ENCODE data around the gene COQ9. TPM values are rescaled to one million over a fixed set of nuclear protein-coding genes. Genes with fewer than 3 reads are reported as not detected.
"Not testable (repeated sequence)": the region's sequence is repeated elsewhere in the genome, so short reads cannot be mapped to it uniquely, and the experiment has no call there.

COQ9 gene
- total and polyA plus RNA-seq, 2 experiments from 2014 or later: 26.6 to 36.3 TPM

DNA sequence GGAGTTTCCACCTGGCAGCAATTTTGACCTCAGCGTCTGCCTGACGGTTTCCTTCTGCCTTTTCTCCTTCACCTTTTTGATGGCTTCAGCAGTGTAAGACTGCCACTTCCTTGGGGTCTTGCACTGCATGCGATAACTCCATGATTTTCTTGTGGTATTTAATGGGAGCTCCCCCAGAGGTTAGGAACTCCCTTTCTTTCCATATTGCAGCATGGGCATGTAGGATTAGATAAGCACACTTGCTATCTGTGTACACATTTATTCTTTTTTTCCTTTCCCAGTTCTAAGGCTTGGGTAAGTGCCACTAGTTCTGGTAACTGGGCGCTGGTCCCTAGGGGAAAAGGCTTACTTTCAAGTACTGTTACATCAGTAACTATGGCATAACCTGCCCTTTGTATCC, 49.8 kb upstream of the COQ9 start:
- not testable (repeated sequence) for H2AFZ ChIP-seq; H3K4me1 Mint-ChIP-seq; H3K4me1 ChIP-seq (ENCODE audit: insufficient read depth); H4K20me1 ChIP-seq (replicated peaks; ENCODE audit: insufficient read depth); H3K27ac ChIP-seq (ENCODE audit: low read depth); H3K4me2 ChIP-seq; H3K9me3 Mint-ChIP-seq; H3F3A ChIP-seq (replicated peaks; ENCODE audit: low read depth); H3K9me2 ChIP-seq (ENCODE audit: insufficient read depth); H3K27me3 Mint-ChIP-seq (ENCODE audit: insufficient read depth, low read depth, poor library complexity); H3K27me3 ChIP-seq (ENCODE audit: insufficient read depth); H3K4me3 Mint-ChIP-seq; H3K79me2 ChIP-seq (replicated peaks; ENCODE audit: insufficient read depth); H3K4me3 ChIP-seq; H3K36me3 Mint-ChIP-seq (ENCODE audit: low read depth); ATAC-seq; H3K36me3 ChIP-seq (ENCODE audit: insufficient read depth); H3K27ac Mint-ChIP-seq; DNase-seq (ENCODE audit: low spot score)

DNA sequence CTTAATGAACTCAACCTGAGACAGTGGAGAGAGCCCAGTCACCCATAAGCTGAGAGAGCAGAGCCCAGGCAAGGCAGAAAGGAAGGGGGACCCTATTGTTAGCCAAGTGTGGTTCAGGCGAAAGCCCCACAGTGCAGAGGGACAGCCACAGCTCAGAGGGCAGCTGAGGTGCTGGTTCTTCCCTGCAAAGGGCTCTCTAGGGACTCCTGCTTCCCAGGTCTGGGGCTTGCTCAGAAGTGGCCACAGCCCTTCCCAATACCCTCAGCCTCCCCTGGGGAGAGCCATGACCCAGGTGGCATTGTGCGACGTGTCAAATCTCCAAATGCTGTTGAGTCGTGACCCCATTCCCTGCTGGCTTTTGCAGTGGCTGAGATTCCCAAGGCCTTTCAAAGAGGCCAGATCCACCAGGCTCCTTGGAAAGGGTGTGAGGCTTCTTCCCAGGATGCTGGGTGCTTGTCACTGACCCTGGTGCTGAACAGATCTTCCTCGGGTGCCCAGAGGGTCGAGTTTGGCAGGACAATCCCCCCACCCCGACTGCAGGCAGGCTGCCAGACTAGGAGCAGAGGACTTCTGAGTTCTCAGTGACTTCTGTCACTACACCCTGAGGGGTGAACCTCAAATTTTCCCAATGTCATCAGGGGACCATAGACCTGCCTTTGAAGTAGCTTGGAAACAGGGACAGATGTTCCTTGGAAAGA, 45.2 kb upstream of the COQ9 start:
- H3K27me3 ChIP-seq (ENCODE audit: insufficient read depth): no peaks in the 10 kb centered on the region
- TF ChIP-seq, protein P1, sequence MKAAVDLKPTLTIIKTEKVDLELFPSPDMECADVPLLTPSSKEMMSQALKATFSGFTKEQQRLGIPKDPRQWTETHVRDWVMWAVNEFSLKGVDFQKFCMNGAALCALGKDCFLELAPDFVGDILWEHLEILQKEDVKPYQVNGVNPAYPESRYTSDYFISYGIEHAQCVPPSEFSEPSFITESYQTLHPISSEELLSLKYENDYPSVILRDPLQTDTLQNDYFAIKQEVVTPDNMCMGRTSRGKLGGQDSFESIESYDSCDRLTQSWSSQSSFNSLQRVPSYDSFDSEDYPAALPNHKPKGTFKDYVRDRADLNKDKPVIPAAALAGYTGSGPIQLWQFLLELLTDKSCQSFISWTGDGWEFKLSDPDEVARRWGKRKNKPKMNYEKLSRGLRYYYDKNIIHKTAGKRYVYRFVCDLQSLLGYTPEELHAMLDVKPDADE (IDR thresholded peaks at IDR 0.05): no peak
- TF ChIP-seq, protein P2, sequence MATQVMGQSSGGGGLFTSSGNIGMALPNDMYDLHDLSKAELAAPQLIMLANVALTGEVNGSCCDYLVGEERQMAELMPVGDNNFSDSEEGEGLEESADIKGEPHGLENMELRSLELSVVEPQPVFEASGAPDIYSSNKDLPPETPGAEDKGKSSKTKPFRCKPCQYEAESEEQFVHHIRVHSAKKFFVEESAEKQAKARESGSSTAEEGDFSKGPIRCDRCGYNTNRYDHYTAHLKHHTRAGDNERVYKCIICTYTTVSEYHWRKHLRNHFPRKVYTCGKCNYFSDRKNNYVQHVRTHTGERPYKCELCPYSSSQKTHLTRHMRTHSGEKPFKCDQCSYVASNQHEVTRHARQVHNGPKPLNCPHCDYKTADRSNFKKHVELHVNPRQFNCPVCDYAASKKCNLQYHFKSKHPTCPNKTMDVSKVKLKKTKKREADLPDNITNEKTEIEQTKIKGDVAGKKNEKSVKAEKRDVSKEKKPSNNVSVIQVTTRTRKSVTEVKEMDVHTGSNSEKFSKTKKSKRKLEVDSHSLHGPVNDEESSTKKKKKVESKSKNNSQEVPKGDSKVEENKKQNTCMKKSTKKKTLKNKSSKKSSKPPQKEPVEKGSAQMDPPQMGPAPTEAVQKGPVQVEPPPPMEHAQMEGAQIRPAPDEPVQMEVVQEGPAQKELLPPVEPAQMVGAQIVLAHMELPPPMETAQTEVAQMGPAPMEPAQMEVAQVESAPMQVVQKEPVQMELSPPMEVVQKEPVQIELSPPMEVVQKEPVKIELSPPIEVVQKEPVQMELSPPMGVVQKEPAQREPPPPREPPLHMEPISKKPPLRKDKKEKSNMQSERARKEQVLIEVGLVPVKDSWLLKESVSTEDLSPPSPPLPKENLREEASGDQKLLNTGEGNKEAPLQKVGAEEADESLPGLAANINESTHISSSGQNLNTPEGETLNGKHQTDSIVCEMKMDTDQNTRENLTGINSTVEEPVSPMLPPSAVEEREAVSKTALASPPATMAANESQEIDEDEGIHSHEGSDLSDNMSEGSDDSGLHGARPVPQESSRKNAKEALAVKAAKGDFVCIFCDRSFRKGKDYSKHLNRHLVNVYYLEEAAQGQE (IDR thresholded peaks at IDR 0.05; ENCODE audit: unreplicated experiment): peak; percentile 67
- H3K36me3 ChIP-seq (ENCODE audit: insufficient read depth): no peaks in the 10 kb centered on the region
- DNase-seq (ENCODE audit: low spot score): peak; percentile 38
- no peaks in the 10 kb centered on the region for H4K20me1 ChIP-seq (replicated peaks; ENCODE audit: insufficient read depth)
- Mint-ChIP-seq H3K36me3 (ENCODE audit: low read depth) (no peaks in the 10 kb centered on the region), H3K27ac (no peak overlapping the region), H3K9me3 (no peaks in the 10 kb centered on the region), H3K4me3 (no peak overlapping the region), H3K4me1 (no peaks in the 10 kb centered on the region), H3K27me3 (ENCODE audit: insufficient read depth, low read depth, poor library complexity) (peaks cover 12% of the 10 kb centered on the region)
- H3K4me1 ChIP-seq (ENCODE audit: insufficient read depth): no peaks in the 10 kb centered on the region
- no peaks in the 10 kb centered on the region for H3F3A ChIP-seq (replicated peaks; ENCODE audit: low read depth)
- H3K4me3 ChIP-seq: no peak overlapping the region
- H3K27ac ChIP-seq (ENCODE audit: low read depth): no peak overlapping the region
- no peak overlapping the region for H2AFZ ChIP-seq
- peak; percentile 85 for ATAC-seq
- H3K4me2 ChIP-seq: no peak overlapping the region
- no peaks in the 10 kb centered on the region for H3K79me2 ChIP-seq (replicated peaks; ENCODE audit: insufficient read depth)
- H3K9me2 ChIP-seq (ENCODE audit: insufficient read depth): no peaks in the 10 kb centered on the region

DNA sequence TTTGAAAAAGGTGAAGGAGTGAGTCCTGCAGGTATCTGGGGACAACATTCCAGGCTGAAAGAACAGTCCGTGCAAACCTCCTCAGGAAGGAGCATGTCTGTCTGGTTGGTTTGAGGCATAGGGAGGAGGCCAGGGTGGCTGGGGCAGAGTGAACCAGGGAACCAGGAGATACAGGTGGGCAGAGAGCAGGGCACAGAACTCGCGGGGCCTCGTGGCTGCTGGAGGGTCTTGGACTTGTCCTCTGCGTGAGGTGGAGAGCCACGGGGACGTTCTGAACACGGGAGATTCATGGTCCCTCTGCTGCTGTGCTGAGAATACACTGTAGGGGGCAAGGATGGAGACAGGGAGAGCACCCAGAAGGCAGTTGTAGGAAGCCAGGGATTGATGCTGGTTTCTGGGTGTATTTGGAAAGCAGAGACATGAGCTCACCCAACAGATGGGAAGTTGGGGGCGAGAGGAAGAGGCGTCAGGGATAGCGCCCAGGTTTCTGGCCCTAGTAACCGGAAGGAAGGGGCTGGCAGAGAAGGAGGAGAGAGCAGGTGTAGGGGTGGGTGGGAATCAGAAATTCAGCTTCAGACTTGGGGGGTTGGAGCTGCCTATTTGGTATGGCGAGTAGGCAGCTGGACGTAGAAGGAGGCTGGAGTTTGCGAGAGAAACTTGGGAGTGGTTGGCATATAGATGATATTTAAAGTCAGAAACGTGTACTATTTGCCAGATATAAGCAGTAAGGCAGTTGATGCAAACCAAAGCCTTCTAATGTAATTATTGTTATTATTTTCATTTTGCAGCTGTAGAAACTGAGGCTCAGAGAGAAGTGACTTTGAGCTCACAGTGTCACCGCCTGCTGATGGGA, 43.1 kb upstream of the COQ9 start, which contains the start of gene CCL17:
TSS of gene CCL17 (plus strand) at position 803 of the 853 bp plus-strand sequence. CDS start 9,166 bp downstream, outside the sequence.
- Mint-ChIP-seq H3K36me3 (ENCODE audit: low read depth) (no peaks in the 10 kb centered on the region), H3K9me3 (no peaks in the 10 kb centered on the region), H3K27me3 (ENCODE audit: insufficient read depth, low read depth, poor library complexity) (peaks cover 12% of the 10 kb centered on the region), H3K4me1 (no peaks in the 10 kb centered on the region; the same call in 2 of the 3 replicates), H3K4me3 (no peak within 1 kb of the TSS), H3K27ac (no peak within 1 kb of the TSS)
- Histone ChIP-seq H3K79me2 (replicated peaks; ENCODE audit: insufficient read depth) (no peaks in the 10 kb centered on the region), H3K27ac (ENCODE audit: low read depth) (no peak within 1 kb of the TSS), H2AFZ (no peak within 1 kb of the TSS), H3K27me3 (ENCODE audit: insufficient read depth) (no peaks in the 10 kb centered on the region), H3K36me3 (ENCODE audit: insufficient read depth) (no peaks in the 10 kb centered on the region), H3K9me2 (ENCODE audit: insufficient read depth) (0 out of 2 replicates have a peak, but pooled peaks cover 4% of the 10 kb centered on the region), H3K4me3 (no peak within 1 kb of the TSS), H3F3A (replicated peaks; ENCODE audit: low read depth) (no peaks in the 10 kb centered on the region), H3K4me1 (ENCODE audit: insufficient read depth) (no peaks in the 10 kb centered on the region), H3K4me2 (no peak within 1 kb of the TSS), H4K20me1 (replicated peaks; ENCODE audit: insufficient read depth) (no peaks in the 10 kb centered on the region)
- TF ChIP-seq, protein P1 (IDR thresholded peaks at IDR 0.05): no peak
- no peak for TF ChIP-seq ZNF114 (CRISPR knock-in tag; IDR thresholded peaks at IDR 0.05)
- DNase-seq (ENCODE audit: low spot score) (no peak), ATAC-seq (no peak)

Data from GM23338 (cell line).